Left lobe of liver (tissue), 2 donors: ENCODE data around the gene NPB. TPM values are rescaled to one million over a fixed set of nuclear protein-coding genes. Genes with fewer than 3 reads are reported as not detected.
A peak's percentile ranks its signal among the peaks of the same experiment; 100 is the strongest.

Experiments used
- ATAC-seq: fragments of 200-7000 bp; cut with Tn5 transposase; one replicate; pipeline ENCODE4 v1.9.1; 2020; ENCODE audit warnings: mild to moderate bottlenecking, moderate library complexity
- DNase-seq: peaks from one replicate; pipeline ENCODE4 v3.0.0-alpha.2; 2020; ENCODE audit warnings: low spot score
- total RNA-seq: library from RNA; stranded (reverse); gene quantifications from one replicate; pipeline ENCODE4 v1.2.1, GENCODE V29; 2021
- donor health status: DM: no; HTN: no; CAD: no; lungs with moderate emphysema.
- donor health status: DM: no; HTN: yes; CAD: no.

Gene NPB
- 0.13 TPM for total RNA-seq

DNA sequence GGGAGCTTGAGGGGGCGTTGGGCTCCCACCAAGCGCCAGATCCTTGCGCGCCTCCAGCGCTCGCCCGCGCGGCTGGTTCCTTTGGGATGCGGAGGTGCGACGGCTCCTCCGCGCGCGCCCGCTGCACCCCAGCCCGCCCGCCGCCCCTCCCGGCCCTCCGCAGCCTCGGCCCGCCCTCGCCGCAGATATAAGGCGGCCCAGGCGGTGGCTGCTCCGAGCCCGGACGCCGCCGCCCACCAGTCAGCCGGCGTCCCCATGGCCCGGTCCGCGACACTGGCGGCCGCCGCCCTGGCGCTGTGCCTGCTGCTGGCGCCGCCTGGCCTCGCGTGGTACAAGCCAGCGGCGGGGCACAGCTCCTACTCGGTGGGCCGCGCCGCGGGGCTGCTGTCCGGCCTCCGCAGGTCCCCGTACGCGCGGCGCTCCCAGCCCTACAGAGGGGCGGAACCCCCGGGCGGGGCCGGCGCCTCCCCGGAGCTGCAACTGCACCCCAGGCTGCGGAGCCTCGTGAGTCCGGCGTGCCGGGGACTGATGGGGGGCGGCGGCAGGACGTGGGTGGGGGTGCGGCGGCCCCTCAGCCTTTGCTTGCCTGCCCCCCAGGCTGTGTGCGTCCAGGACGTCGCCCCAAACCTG lies at the start of gene NPB:
Gene NPB, plus strand, starts transcription at position 216 of the 630 bp plus-strand sequence. Its CDS starts 40 bp downstream, at position 256.
- DNase-seq, result peak; percentile 59
- peak; percentile 62 for ATAC-seq

DNA sequence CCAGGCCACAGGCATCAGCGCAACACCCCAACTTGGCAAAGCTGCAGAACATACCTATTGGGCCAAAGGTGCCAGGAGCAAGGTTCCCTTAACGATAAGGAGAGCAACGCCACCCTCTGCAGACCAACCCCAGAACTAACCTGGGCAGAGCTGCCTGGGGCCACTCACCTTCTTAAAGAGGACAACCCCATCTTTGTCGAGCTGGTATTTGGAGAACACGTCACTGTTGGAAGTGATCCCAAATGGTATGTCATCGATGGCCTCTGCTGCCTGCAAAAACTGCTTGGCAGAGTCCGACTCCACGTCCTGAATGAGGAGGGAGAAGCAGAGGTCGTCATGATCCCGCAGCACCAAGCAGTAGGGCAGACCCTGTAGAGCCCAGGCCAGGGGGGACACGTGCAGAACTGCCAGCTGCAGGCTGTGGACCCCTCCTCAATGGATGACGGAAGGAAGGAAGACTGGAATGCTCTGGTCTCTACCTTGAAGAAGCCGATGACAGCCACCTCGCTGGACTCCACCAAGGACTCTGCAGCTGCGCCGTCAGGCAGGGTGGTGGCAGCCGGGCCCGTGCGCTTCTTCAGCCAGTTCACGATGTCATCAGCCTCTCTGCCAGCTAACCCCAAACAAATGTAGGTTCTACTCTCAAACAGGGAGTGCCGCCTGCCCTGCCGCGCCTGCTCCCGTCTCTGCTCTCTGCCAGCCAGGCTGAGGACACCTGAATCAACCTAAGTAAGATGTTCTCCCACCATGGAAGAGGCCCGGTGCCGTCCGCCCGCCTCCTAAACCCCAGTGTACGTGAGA lies 46.9 kb upstream of the NPB start:
- DNase-seq, result peak; percentile 78
- ATAC-seq, result peak; percentile 76

DNA sequence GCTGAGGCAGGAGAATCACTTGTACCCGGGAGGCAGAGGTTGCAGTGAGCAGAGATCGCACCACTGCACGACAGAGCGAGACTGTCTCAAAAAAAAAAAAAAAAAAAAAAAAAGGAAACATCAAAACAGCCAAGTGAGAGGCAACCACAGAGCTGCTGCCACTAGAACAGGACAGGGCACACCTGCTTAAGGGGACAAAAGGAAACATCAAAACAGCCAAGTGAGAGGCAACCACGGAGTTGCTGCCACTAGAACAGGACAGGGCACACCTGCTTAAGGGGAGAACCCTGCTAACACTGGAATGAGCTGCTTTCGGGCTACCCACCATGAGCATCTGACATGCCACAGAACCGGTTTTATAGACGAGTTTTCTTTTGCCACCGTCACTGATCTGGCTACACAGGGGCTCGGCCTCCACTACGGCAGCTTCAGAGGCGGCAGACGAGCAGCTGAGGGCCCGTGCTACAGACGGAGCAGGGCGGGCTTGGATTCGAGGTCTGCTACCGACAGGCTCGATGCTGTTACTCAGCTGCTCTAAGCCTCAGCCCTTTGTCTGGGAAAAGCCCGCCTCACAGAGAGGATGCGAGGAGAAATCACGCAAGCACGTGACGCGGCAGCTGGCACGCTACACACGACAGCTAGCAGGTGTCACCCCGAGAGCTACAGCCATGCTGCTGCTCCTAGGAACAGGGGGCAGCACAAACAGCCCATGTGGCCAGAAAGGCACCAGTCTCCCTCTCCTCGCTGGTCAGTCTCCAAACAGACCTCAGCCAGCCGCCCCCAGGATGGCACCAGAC lies 43.7 kb upstream of the NPB start:
- DNase-seq, result peak; percentile 60

DNA sequence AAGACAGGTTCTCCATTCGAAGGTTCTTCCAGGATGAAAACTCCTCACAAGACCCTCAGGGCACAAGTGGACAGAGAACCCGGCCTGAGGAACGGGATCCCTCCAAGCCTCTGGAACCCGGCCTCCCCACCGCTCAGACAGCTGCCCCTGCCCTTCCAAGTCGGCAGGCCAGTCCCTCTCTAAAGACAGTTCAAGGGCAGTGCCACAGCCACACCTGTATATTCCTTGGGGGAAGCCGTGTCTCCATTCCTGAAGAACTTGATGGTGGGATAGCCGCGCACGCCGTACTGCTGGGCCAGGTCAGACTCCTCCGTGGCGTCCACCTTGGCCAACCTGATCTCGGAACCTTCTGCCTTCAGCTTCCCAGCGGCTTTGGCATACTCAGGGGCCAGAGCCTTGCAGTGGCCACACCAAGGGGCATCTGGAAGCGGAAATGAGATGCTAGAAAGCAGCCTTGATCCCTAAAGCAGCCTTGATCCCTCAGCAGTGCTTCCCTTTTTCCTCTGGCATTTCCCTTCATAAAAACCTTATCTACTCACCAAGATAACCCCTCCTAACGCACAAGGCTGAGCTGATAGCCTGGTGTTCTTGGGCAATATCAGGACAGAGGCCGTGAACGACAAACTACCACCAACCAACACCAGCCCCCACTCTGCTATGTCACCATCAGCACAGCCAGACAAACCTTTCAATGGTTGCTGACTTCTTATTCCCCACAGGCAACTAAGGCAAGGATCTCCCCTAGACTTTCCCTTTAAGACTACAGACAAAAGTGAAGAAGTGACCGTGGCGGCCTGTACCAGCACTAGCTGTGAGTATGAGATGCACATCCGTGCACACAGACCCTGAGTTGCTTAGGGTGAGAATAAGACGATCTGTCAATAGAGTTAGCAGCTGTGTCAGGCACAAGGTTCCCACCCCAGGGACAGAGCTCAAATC lies 42.8 kb upstream of the NPB start:
- DNase-seq (no peak), ATAC-seq (no peak)

More for the DNA sequence above, 43.7 kb upstream of the NPB start:
- ATAC-seq, result no peak

DNA sequence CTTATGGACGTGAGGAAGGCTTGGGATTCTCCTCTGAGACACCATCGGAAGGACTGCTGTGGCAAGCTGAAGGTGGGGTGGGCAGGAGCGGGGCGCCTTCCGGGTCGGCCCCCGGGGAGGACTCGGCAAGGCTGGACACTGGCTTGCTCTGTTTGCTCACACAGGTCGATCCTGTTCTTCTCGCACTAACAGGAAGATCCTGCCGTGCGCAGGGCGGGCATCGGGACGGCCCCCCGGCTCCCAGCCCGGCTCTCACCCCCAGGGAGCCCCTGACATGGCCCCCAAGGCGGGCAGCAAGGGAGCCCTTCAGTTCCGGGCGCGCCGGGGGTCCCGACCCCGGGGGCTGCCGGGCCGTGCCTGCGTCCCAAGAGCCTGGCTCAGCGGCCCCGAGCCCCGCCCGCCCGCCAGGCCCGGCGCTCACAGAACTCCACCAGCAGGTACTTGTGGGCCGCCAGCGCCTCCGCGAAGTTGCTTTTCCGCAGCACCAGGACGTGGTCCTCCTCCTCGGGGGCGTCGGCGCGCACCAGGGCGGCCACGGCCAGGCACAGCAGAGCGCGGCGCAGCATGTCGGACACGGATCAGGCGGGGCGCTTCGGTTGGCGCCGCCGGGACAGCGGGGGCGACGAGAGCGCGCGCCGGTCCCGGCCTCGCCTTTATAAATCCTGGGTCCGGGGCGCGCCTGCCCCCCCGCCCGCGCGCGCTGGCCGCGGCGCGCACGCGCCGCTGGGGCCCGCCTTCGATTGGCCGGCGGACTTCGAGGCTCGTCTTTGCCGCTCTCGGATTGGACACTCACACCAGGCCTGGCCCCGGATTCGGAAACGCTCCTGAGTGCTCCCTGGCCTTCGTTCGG lies 41.9 kb upstream of the NPB start, which contains the start of gene P4HB:
Gene P4HB, minus strand, starts transcription at position 630 of the 850 bp plus-strand sequence. Its CDS starts 64 bp downstream, at position 566.
- no peak for DNase-seq
- ATAC-seq, result peak; percentile 67

DNA sequence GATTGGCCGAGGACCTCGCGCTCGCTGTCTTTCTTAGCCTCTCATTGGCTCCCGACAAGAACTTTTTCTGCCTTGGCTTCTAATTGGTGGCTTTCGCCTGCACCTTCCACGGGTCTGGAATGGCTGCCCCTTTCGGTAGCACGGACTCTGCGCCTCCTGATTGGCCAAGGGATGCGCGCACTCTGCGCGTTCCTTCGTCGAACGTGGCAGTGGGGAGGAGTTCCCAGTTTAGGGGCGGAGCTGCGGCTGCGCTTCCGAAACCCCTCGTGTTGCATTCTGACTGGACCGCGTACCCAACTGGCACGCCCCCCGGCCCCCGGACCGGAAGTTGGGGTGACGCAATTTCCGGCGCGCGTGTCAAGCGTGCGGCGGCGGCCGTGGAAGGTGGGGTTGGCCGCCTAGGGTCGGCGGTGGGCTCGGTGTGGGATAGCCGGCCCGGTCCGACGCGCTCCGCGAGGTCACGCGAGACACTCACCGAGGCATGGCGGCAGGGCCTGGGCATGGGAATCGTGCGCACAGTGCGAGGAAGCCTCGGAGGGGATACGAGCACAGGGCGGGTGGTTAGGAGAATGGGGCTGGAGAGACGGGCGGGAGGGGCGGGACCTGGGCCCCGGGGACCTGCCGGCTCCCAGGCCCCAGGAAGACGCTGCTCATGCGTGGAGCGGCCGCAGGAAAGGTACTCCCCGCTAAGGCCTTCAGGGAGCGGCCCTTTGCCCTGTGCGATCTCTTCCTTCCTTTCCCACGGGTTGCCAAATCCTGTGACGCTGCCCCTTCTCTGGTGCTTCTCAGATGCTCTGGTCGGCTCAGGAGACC lies 41.1 kb upstream of the NPB start:
- peak; percentile 76 for ATAC-seq
- peak; percentile 100 for DNase-seq

DNA sequence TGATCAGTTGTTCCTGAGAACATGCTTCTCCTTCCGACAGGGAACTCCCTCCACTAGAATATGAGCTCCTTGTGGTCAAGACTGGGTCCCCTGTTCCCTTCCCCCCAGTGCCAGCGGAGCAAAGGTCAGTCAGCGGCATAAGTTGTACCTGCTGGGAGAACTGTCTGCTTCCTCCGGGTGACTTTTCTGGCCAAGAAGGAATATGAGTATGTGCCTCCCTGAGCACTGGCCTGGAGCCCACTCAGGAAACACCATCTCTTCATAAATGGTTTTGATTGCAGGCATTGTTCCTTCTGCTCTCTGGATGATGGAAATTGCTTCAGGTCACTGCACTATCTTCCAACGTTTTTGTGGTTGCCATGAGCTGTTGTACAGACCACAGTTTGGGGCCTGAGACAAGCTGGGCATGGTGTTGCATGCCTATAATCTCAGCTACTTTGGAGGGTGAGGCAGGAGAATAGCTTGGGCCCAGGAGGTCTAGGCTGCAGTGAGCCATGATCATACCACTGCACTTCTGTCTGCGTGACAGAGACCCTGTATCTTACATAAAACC lies 38.8 kb upstream of the NPB start:
- DNase-seq, result peak; percentile 55

DNA sequence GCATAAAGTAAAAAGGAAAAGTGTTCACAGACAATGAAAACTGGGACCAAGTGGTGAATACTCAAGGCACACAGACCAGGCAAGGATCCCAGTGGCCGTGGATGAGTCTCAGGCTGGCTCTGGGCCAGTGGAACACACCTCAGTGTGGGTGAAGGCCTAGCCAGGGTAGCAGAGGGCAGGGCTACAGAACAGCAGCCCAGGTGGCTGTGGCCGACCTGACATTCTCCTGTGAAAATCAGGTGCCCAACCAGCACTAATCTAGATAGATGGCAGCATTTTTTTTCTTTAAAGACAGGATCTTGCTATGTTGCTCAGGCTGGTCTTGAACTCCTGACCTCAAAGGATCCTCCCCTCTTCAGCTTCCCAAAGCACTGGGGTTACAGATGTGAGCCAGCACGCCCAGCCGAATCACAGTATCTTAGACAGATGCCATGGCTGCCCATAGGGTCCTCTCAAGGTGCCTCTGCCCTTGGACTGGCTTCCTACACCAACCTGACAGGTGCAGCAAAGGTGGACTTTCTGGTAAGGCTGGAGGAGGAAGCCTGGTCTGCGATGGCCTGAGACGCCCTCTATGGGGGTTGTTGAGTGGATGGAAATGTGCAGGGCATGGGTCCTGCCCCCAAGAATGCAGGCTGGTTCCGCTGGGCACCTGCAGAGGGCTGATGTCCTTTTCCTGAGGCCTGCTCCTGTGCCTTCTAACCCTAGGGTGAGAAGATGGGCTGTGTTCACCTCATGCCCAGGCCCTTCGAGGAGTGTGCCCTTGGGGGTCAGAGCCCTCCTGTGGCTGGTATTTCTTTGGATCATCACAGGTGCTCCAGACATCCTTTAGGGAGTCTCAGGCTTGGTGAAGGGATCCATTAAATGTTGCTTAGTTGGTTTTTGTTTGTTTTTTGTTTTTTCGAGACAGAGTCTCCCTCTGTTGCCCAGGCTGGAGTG lies 37.9 kb upstream of the NPB start:
- DNase-seq (peak; percentile 59), ATAC-seq (no peak)

More for the DNA sequence above, 38.8 kb upstream of the NPB start:
- ATAC-seq, result no peak

DNA sequence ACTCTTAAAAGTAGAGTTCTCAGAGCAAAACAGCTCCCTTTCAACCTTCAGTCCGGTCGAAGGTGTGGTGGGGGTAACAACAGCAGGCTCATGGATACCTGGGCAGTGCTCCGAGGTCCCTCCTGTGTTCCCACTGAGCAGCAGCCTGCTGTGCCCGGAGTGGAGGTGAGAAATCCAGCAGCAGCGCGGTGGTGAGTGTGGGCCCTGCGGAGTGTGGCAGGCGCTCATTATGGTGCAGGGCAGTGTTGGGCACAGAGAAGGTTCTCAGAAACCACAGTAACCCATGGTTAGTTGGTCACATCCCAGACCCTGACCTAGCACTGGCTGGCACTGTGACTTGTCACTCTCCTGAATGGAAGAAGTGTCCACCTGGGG lies 36.7 kb upstream of the NPB start:
- no peak for DNase-seq
- ATAC-seq, result no peak

DNA sequence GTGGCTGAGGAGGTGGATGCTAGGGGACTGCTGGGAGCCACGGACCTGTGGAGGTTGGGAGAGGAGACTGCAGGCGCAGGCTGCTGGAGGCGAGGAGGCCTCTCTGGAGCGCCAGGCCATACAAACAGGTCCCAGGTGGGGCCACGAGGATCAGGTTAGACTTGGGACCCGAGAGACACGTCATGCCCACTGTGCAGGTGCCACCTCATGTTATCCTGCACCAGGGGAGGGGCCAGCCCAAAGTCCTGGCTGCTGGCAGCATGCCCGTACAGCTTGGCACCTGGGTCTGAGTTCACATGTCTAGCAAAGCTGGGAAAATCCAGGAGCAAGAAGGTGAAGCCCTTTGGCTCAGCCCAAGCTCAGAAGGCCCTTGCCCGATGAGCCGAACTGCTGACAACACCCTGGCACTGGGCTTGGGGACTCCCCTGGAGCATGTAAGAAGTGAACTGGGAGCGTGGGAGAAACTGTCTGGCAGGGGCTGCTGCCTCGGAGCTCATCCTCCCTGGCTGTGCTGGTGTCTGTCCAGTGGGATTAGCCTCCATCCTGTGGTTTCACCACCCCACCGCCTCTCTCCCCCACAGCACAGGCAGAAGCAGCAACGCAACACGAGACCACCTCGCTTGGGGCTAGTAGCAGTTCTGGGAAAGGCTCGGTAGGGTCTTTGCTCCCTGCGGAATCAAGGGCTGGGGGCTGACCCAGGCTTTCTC lies 36.2 kb upstream of the NPB start:
- ATAC-seq (peak; percentile 51), DNase-seq (peak; percentile 99)

DNA sequence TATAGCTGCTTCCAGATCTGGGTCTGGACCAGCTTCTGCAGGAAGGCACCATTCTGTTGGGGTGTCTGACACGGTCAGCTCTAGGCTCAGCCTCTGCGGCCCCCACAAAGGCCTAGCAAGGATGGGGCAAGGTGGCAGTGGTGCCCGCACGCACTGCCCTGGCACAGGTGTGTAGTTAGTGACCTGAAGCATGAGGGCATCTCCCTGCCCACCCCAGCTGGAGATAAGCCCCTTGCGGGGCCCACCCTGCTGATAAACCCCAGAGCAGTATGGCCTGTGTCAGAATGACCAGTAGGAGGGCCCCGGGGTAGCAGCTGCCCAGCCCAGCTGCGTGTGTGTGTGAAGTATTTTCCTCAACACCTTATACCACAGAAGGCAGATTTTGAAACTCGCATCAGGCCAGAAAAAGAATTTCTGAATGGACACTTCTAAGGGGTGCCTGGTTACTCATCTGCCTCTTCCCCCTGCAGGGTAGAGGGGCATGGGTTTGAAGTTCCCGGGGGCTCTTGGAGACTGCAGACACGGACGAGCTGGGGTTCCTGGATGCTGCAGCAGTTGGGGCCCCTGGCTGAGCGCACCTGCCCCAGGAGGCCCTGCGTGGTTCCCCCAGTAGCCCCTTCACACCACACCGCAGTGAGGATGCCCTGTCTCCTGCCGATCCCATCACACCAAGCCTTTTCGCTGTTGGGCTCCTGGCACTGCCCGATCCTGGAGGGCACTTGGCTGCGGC lies 35.4 kb upstream of the NPB start:
- ATAC-seq (no peak), DNase-seq (peak; percentile 61)

DNA sequence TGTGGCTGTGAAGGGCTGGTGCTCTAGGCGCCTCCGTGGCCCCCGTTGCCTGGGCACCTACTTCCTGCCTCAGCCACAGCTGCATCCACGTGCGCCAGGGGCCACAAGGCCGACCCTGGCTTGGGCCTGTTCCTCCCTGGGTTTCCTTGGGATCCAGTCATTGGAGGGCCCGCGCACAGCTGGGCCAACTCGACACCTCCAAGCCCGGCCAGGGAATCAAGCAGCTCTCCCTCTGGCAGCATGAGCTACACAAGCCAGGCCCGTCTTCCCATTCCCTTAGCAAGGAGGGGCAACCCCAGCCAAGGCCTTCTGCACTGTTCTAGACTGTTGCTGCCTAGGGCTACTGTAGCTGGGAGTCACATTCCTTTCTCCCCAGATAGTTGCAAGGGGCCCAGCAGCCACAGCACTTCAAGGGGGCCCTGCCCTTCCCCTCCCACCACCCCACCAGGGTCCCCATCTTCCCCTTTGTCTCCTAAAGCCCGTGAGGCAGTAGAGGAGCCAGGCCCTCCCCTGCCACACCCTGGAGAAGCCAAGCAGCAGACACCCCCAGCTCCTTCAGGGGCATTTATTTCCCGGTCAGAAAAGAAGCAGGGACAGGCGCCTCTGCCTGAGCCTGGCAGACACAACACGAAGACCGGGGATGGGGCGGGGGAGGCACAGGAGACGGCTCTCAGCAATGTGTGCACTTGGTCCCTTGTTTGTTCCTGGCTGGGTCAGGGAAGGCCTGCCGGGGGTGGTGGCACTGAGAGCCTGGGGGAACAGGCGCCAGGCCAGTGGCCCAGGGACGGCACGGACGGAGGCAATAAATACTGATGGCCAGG lies 34.7 kb upstream of the NPB start:
- ATAC-seq, result peak; percentile 19
- no peak for DNase-seq

DNA sequence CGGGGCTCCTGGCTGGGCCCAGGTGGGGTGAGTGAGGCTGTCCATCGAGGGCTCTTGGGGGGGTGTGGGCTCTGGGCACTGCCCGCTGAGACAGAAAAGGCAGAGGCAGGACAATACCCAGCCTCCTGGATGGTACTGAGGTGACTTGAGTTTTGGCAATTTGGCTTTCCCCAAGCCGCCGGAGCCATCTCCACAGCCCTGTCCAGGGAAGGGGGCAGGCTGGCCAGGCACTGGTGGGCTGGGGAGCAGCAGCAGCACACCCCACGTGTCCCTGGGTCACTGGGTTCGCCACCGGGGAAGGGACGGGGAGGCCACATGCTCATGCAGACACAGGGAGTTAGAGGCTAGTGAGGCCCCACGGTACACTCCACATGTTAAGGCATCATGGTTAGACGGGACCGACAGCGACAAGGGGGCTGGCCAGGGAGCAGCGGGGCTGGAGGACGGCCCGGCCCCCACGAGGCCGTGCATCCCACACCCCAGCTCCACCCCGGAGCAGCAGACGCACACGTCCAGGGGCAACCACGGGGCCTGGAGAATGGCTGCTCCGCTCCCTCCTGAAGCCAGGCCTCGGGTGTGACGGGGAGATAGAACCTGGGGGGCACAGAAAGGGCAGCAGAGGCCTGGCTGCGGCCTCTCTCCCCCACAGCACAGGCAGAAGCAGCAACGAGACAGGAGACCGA lies 33.9 kb upstream of the NPB start:
- DNase-seq (peak; percentile 77), ATAC-seq (peak; percentile 4)

DNA sequence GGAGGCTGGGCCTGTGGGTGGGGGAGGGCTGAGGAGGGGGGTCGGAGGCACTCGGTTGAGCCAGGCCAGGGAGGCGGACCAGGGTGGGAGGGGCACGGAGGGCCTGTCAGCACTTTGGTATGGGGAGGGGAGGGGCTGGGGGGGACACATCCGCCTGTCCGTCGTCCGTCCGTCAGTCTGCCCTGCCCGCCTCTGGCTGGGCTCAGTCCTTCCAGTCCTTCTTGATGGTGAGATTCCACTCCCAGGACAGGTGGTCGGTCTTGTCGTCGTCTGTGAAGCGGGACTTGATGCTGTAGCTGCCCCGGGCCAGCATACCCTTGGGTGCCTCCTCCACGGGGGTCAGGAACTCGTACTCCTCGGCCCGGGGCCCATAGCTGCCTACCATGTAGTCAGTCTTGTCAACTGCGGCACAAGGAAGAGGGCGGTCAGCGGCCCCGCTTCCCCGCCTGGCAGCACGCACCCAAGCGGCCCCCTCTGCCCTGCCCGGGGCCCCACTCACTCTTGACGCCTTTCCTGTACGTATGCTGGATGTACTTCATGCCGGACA lies 33.3 kb upstream of the NPB start:
- DNase-seq, result peak; percentile 69
- ATAC-seq, result peak; percentile 7
